Activated effector memory CD4-positive, alpha-beta T cell treated with anti-CD3 and anti-CD28 coated beads, Interleukin-2, amount 50 U/mL, for 16 hours (primary cell): Measurements from ENCODE around the gene SLC4A1AP.
A peak's percentile ranks its signal among the peaks of the same experiment; 100 is the strongest.

ENCODE experiments used
- DNase-seq: peaks from one replicate; pipeline ENCODE4 v3.0.0-alpha.2; 2020

The SLC4A1AP gene

DNA sequence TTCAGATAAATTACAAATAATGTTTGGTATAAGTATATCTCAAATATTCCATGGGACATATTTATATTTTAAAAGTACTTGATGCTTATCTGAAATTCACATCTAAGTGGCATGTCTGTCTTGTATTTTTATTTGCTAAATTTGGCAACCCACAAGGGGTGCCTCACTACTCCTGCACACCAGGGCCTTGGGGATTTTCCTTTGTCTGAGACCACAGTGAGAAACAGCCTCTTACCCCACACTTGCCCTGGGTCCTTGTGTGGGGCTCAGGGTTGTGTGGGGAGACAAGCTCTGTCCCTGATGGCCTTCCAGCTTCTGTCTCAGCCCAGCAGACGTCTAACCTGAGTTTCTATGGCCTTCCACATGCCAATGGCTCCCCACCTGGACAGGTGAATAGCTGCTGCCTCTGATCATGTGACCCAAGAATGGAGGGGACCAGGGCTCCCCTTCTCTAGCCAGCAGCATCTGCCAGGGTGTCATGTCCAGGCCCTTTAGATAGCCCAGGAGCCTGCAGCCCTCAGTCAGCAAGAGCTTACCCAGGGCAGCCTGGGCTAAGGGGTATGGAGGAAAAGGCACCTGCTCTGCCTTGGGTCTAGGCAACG lies 58.3 kb downstream of the SLC4A1AP start:
- no peak for DNase-seq

DNA sequence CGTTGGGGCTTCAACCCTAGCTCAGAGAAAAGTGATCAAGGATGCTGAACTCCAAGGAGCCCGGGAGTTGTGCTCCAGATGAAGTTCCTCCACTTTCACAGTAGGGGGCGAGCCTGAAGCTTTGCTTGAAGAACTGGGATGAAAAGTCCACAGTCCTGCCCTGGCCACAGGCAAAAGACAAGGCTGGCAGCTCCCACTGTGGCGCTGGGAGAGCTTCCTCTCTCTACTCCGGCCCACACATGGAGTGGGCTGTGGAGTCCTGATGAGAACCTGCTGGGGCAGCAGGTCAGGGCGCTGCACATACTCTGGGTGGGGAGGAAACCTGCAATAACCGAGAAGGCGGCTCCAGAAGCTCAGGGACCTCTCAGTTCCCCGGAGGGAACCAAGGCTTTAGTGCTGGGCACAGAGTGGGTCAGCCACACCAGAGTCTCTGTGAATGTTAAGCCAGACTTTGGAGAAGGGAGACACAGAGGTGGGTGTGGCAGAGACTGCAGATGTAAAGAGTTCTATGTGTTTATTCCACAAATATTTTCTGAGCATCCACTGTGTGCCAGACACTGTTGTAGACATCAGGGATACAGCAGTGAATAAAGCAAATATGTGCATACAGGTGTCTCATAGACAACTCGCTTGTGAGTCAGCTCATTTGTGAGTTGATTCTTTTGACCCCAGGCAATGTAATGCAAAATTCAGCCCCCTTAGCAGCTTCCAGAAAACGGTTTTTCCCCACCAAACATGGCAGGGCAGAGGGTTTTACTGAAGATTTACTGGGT lies 59.9 kb downstream of the SLC4A1AP start:
- DNase-seq: no peak

GRCh38 chr2:27724191-27724590 lies 60.5 kb downstream of the SLC4A1AP start:
- no peak for DNase-seq

GRCh38 chr2:27724905-27725701 lies 61.4 kb downstream of the SLC4A1AP start:
- DNase-seq: no peak

- DNase-seq: no peak
Observed at GRCh38 chr2:27727257-27727656, 63.6 kb downstream of the SLC4A1AP start.

- DNase-seq: no peak
Observed at GRCh38 chr2:27728081-27728858, 64.6 kb downstream of the SLC4A1AP start.

- no peak for DNase-seq
Observed at GRCh38 chr2:27729198-27729597, 65.5 kb downstream of the SLC4A1AP start.

GRCh38 chr2:27729614-27730013 lies 65.9 kb downstream of the SLC4A1AP start:
- DNase-seq: no peak

DNA sequence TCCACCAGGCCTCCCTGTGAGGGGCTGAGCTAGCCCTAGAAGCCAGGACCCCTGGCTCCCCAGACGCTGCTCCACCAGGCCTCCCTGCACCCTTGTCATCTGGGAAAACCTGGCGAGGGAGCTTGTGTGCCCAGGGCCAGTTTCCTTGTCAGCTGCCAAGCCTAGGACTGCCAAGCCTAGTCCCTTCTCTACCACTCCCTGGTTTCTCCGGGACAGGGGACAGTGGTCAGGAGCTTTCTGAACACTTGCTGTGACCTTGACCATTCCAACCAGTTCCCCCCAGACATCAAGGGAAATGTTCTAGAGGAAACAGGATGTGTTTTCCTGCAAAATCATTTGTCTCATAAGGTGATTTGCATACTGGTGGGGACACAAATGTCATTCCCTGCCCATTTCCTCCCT lies 66.6 kb downstream of the SLC4A1AP start:
- no peak for DNase-seq

GRCh38 chr2:27730980-27731691 lies 67.4 kb downstream of the SLC4A1AP start:
- DNase-seq: no peak

DNA sequence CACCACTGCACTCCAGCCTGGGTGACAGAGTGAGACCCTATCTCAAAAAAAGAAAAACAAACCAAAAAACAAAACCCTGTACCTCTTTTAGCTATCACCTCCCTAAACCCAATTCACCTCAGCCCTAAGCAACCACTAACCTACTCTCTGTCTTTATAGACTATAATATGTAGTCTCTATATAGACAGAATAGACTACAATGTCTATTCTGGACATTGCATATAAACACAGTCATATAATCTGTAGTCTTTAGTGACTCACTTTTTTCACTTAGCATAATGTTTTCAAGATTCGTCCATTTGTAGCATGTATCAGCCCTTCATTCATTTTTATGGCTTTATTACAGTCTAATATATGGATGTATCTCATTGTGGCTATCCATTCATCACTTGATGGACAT lies 70.6 kb downstream of the SLC4A1AP start:
- DNase-seq: no peak

DNA sequence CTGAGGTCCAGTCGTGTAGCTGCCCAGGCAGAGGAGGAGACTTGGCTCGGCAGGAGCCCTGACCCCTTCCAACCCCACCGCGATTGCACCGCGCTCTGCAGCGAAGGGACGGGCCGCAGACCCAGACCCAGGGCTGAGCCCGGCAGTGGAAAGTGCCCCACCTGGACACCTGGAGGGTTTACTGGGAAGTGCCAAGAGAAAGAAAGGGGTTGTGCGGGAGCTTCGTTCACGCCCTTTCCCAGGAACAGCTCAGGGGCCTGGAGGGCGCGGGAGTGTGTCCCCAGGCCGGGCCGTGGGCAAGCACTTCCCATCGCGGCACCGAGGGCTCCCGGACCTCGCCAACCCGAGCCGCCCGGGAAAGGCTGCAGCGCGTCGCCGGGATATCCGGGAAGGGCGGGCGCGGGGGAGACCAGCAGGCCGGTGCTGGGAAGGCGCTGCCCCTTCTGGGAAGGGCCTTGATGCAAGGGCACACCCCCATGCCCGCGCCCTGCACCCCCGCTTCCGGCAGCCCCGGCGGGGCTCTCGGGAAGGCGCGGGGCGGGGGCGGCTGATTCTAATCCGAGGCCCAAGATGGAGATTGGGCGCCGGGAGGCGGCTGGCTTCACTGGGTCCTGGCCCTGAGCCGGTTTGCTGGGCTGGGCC lies 71.7 kb downstream of the SLC4A1AP start:
- DNase-seq: peak; percentile 84

GRCh38 chr2:27736031-27736889 lies 72.6 kb downstream of the SLC4A1AP start:
- no peak for DNase-seq

- no peak for DNase-seq
Observed at GRCh38 chr2:27736890-27737204, 73.2 kb downstream of the SLC4A1AP start.

GRCh38 chr2:27737676-27738348 lies 74.1 kb downstream of the SLC4A1AP start:
- DNase-seq: no peak

GRCh38 chr2:27738349-27739057 lies 74.8 kb downstream of the SLC4A1AP start:
- DNase-seq: no peak

DNA sequence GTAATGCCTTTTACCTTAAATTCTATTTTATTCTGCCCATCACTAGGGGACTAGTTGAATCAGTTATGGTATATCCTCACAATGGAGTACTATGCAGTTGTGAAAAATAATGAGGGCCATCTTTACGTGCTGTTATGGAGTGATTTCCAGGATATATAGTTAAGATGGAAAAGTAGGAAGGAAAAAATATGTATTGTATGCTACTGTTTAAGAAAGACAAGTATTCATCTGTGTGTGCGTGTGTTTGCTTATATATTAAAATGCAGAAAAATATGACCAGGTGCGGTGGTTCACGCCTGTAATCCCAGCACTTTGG lies 75.3 kb downstream of the SLC4A1AP start:
- DNase-seq: no peak

- DNase-seq: no peak
Observed at GRCh38 chr2:27741673-27742072, 78.0 kb downstream of the SLC4A1AP start.

DNA sequence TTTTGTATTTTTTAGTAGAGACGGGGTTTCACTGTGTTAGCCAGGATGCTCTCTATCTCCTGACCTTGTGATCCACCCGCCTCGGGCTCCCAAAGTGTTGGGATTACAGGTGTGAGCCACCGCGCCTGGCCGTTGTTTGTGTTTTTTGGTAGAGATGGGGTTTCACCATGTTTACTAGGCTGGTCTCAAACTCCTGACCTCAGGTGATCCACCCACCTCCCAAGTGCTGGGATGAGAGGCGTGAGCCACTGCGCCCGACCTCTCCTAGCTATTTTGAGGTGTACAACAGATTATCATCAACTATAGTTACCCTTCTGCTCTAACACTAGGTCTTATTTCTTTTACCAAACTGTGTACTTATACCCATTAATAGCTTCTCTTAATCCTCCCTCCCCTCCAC lies 78.9 kb downstream of the SLC4A1AP start:
- DNase-seq: no peak
